HG03060 (cell line): ENCODE data around the gene FAM120B.

Source experiments
- ATAC-seq: cut with Tn5 transposase; IDR thresholded peaks from one replicate; pipeline ENCODE4 v1.9.1; 2021; ENCODE audit warnings: low read depth, moderate number of reproducible peaks; ENCODE audit not compliant: unreplicated experiment

FAM120B gene

GRCh38 chr6:170286246-170286933 is 20.2 kb upstream of the FAM120B start:
- no peak for ATAC-seq

GRCh38 chr6:170286934-170287265 is 19.7 kb upstream of the FAM120B start:
- no peak for ATAC-seq

- ATAC-seq = no peak
Measured at GRCh38 chr6:170287371-170287876, 19.1 kb upstream of the FAM120B start.

GRCh38 chr6:170288091-170288631 is 18.4 kb upstream of the FAM120B start:
- ATAC-seq = no peak

GRCh38 chr6:170288852-170289179 is 17.7 kb upstream of the FAM120B start:
- no peak for ATAC-seq

GRCh38 chr6:170289180-170289931 is 17.2 kb upstream of the FAM120B start:
- ATAC-seq = no peak

GRCh38 chr6:170289951-170290295 is 16.6 kb upstream of the FAM120B start:
- no peak for ATAC-seq

- ATAC-seq = no peak
Measured at GRCh38 chr6:170290296-170291128, 16.0 kb upstream of the FAM120B start, which contains the start of gene DLL1. TSS of gene DLL1 (minus strand) at chr6:170291078. CDS start at chr6:170290139, 939 bp downstream.

- no peak for ATAC-seq
Measured at GRCh38 chr6:170291271-170292110, 15.1 kb upstream of the FAM120B start.

GRCh38 chr6:170292111-170292406 is 14.5 kb upstream of the FAM120B start:
- ATAC-seq = no peak

GRCh38 chr6:170292407-170293158 is 14.0 kb upstream of the FAM120B start:
- no peak for ATAC-seq

- ATAC-seq = no peak
Measured at GRCh38 chr6:170293341-170294231, 13.0 kb upstream of the FAM120B start.

- ATAC-seq = no peak
Measured at GRCh38 chr6:170294298-170294730, 12.2 kb upstream of the FAM120B start.

- no peak for ATAC-seq
Measured at GRCh38 chr6:170294813-170295509, 11.6 kb upstream of the FAM120B start.

- no peak for ATAC-seq
Measured at GRCh38 chr6:170295510-170296422, 10.8 kb upstream of the FAM120B start.

- ATAC-seq = no peak
Measured at GRCh38 chr6:170296423-170296745, 10.2 kb upstream of the FAM120B start.
